SK-MEL-5 (cell line): Measurements from ENCODE around the gene FBXO28. TPM values are rescaled to one million over a fixed set of nuclear protein-coding genes. Genes with fewer than 3 reads are reported as not detected.
A peak's percentile ranks its signal among the peaks of the same experiment; 100 is the strongest.
"Not testable (repeated sequence)": the region's sequence is repeated elsewhere in the genome, so short reads cannot be mapped to it uniquely, and the experiment has no call there.

Experiments
- DNase-seq: peaks from one replicate; pipeline ENCODE4 v3.0.0-alpha.2; 2016; ENCODE audit warnings: low read depth, low spot score
- in situ Hi-C: cut with HindIII; loops from 2 replicates; pipeline ENCODE4 v1.10.0; 2016; ENCODE audit warnings: low sequenced_read_pairs, high pct_unique_total_duplicates, low pct_unique_long_range_greater_than_20kb
- small RNA-seq, 2 experiments: library from RNA; depleted of rRNA; stranded (forward); fragments of <200 nt; gene quantifications; one replicate each; pipeline ENCODE3, GENCODE V24; 2014
- total RNA-seq: library from RNA; depleted of rRNA; stranded (reverse); fragments of >200 nt; shearing (Covaris generic); gene quantifications from 2 replicates; pipeline ENCODE4 v1.2.3, GENCODE V29; 2014; rRNA removed

Gene FBXO28
- total RNA-seq, 1 experiment from 2014 or later = 37.3 TPM

- in situ Hi-C loops = no loop called here
- DNase-seq = no peak
These were observed 83.1 kb downstream of the FBXO28 start for GRCh38 chr1:224196813-224197600.

GRCh38 chr1:224198572-224198971, 84.7 kb downstream of the FBXO28 start:
- in situ Hi-C loops = no loop called here
- no peak for DNase-seq

- in situ Hi-C loops = no loop called here
- peak; percentile 54 for DNase-seq
These were observed 85.8 kb downstream of the FBXO28 start for GRCh38 chr1:224199679-224200078.

- in situ Hi-C loops = no loop called here
- no peak for DNase-seq
These were observed 87.5 kb downstream of the FBXO28 start for GRCh38 chr1:224201383-224201782.

GRCh38 chr1:224201853-224202252, 87.9 kb downstream of the FBXO28 start:
- DNase-seq = no peak
- in situ Hi-C loops = no loop called here

- in situ Hi-C loops = no loop called here
- no peak for DNase-seq
These were observed 89.5 kb downstream of the FBXO28 start for GRCh38 chr1:224203243-224204016.

GRCh38 chr1:224205438-224205840, 91.5 kb downstream of the FBXO28 start:
- in situ Hi-C loops = no loop called here
- no peak for DNase-seq

DNA sequence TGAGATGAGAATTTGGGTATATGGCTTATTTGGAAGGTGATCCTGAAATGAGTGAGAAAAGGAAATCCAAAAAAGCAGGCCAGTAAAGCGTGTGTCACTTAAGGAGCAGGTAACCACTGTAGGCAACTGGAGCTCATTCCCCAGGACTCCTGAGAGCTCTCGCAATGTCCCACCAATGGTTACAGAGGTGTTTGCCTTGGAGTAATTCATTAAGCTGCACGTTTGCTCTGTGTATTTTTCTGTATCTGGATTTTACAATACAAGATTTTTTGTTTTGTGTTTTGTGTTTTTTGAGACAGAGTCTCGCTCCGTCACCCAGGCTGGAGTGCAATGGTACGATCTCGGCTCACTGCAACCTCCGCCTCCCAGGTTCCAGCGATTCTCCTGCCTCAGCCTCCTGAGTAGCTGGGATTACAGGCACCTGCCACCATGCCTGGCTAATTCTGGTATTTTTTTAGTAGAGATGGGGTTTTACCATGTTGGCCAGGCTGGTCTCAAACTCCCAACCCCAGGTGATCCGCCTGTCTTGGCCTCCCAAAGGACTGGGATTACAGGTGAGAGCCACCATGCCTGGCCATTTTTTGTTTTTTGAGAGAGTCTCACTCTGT, 92.1 kb downstream of the FBXO28 start:
- DNase-seq, in situ Hi-C loops: not testable (repeated sequence)

GRCh38 chr1:224211206-224211962, 97.5 kb downstream of the FBXO28 start:
- in situ Hi-C loops = no loop called here
- no peak for DNase-seq

Small RNAs within 50 kb of the gene (small RNA-seq; reads per million reads assigned to genes)
- 0 to 0.10 reads per million in 2 experiments for gene AC092809.3
- gene RF00139 = 0 to 0.04 reads per million in 2 experiments
- 0 reads per million in 2 experiments for gene RN7SKP49

Other genes starting within 250 kb of the FBXO28 start
- gene DEGS1, start 69.1 kb downstream of the FBXO28 start, total RNA-seq = 65.6 and 66.6 TPM in 2 replicates
- 25.3 and 28.8 TPM in 2 replicates for gene NVL, start 216.1 kb downstream of the FBXO28 start, total RNA-seq
- 93.4 and 102 TPM in 2 replicates for gene CNIH4, start 242.8 kb downstream of the FBXO28 start, total RNA-seq